OCI-M1 (cell line): Measurements from ENCODE around the gene ACOX3.

Experiments
- DNase-seq: peaks from one replicate; lab custom pipeline; 2025; lab: John Stamatoyannopoulos, UW

Gene ACOX3

GRCh38 chr4:8467016-8467415 is 26.5 kb upstream of the ACOX3 start:
- no peak for DNase-seq

DNA sequence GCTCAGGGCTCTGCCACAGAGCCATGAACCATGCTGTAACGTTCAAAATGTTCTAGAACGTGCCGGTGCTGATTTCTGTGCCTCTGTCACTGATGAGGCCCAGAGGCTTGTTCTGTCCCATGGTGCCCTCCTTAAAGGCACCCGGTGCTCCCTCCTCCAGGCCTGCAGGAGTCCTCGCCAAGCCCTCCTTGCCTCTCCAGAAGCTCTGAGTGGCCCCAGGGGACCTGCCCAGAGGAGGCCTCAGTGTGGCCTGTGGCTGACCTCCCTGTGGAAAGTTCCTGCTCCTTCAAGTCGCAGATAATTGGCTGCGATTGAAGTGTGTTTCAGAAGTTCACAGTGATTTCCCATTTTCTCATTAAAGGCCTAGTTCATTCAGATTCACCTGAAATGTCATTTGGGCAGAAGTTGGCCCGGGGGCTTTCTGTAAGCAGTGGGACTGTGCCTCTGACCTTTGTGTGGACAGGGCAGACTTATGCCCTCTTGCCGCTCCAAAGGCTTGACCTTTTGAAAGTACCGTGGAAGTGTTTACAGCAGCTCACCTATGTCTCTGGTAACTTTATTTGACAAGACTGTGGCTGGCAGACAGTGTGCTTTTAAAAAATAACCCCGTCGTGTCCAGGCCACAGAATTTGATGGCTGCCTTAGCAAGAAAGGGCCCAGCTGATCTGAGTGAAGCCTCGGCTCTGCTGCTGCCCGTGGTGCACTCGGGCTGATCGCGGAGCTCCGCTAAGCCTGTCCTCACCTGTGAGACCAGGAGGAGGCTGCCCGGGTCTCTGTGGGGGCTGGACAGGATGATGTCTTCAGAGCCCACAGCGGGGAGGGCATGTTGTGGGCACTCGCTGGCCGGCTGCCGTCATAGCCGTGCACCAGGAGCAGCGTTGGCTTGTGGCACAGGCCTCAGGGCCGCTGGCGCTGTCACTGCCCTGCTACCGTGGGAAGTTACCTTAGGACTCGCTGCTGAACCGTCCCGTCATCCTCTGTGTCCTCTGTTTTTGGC is 25.4 kb upstream of the ACOX3 start:
- no peak for DNase-seq

- DNase-seq = no peak
Measured at GRCh38 chr4:8464381-8464780, 23.9 kb upstream of the ACOX3 start.

GRCh38 chr4:8463811-8464210 is 23.3 kb upstream of the ACOX3 start:
- no peak for DNase-seq

GRCh38 chr4:8461616-8462015 is 21.1 kb upstream of the ACOX3 start:
- no peak for DNase-seq

GRCh38 chr4:8461086-8461485 is 20.6 kb upstream of the ACOX3 start:
- no peak for DNase-seq

GRCh38 chr4:8459867-8460445 is 19.4 kb upstream of the ACOX3 start:
- DNase-seq = no peak

DNA sequence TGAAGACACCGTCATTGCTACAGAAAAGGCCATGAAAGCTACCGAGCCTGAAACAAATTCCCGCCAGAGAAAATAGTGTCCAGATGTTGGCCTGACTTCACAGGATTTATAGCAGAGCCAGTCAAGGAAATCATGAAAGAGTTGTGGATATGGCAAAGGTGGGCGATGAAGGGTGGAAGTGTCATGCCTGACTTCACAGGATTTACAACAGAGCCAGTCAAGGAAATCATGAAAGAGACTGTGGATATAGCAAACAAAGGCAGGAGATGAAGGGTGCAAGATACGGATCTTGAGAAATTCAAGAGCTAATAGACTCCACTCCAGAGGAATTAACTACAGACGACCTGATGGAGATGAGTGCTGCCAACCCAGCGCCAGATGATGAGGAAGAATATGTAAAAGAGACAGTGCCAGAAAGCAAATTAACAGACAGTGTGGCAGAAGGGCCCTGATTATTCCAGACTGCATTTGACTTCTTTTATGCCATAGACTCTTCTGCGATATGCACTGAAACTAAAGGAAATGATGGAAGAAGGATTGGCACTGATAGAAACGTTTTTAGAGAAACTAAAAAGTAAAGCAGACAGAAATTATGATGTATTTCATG is 17.2 kb upstream of the ACOX3 start:
- DNase-seq = no peak

GRCh38 chr4:8453957-8454356 is 13.4 kb upstream of the ACOX3 start:
- no peak for DNase-seq

DNA sequence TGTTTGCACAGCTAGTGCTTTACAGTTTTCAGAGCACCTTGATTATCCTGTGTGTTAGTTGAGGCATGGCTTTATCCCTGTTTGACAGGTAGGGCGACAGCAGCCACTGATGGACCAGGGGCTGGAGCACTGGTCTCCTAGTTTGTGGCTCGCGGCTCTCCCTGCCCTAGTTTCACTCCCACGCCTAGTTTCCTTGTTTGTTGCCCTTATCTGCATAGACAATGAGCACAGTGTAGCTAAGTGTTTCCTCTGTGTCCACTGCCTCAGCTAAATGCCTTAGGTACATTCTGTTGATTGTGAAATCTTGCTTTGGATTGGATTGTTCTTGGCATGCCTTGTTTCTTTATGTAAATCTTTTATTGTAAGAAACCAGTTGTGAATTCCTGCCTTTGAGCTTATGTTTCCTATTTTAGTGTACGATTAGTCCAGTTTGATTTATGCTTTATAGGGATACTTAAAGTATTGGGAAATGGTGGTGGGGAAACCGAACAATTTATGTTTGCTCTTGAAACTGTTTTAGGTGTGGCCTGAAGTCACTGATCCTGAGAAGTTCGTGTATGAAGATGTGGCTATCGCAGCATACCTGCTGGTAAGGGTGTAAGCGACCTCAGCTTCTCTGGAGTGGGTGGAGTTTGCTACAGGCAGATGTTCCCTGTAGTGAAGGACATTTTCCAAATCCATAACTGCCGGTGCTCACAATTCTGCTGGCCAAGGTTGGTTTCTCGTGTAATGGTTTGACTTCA is 11.1 kb upstream of the ACOX3 start:
- DNase-seq = peak; percentile 81

- DNase-seq = no peak
Measured at GRCh38 chr4:8446122-8446521, 5.6 kb upstream of the ACOX3 start.

- no peak for DNase-seq
Measured at GRCh38 chr4:8443801-8444200, 3.3 kb upstream of the ACOX3 start.

DNA sequence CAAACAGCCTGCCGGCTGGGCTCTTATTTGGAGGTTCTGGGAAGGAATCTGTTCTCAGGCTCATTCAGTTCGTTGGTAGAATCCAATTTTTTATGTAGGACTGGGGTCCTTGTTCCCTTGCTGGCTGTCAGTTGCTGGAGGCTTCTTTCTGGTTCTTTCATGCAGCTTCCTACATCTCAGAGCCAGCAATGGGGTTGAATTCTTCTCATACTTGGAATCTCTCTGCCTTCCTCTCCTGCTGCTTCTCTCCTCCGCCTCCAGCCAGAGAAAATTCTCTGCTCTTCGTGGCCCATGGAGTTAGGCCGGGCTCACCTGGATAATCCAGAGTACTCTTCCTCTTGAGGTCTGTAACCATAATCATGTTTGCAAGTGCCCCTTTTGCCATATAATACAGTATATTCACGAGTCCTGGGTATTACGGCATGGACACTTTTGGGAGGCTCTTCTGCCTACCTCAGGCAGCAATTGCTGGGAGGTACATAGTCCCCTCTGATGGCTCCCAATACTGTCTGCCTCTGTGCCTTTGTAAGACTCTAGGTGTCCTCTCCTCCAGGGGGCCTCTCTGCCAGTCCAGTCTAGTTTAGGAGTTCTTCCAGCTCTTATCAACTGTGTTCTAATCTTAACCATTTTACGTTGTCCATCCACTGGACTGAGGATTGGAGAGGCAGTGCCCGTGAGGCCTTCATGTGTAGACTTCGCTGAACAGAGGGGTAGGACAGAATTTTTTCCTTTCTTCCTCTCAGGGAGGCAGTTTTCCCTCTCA is 2.3 kb upstream of the ACOX3 start:
- DNase-seq = no peak

- peak; percentile 7 for DNase-seq
Measured at GRCh38 chr4:8441499-8442091, 1.1 kb upstream of the ACOX3 start.

DNA sequence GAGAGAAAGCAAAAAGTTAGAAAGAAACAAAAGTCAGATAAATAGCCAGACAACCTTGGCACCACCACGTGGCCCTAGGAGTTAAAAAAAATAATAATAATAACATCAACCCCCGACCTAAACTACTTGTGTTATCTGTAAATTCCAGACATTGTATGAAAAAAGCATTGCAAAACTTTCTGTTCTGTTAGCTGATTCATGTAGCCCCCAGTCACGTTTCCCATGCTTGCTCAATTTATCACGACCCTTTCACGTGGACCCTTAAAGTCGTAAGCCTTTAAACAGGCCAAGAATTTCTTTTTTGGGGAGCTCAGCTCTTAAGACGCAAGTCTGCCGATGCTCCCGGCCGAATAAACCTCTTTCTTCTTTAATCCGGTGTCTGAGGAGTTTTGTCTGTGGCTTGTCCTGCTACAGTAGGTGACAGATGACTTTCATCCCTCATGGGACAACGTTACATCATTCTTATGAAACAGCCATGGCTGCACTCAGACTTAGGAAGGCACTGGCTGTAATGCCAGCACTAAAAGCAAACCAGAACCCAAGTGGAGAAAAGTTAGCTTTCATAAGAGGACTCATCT is 520 bp downstream of the ACOX3 start:
- peak; percentile 86 for DNase-seq

- DNase-seq = no peak
Measured at GRCh38 chr4:8439168-8439567, 1.4 kb downstream of the ACOX3 start.

DNA sequence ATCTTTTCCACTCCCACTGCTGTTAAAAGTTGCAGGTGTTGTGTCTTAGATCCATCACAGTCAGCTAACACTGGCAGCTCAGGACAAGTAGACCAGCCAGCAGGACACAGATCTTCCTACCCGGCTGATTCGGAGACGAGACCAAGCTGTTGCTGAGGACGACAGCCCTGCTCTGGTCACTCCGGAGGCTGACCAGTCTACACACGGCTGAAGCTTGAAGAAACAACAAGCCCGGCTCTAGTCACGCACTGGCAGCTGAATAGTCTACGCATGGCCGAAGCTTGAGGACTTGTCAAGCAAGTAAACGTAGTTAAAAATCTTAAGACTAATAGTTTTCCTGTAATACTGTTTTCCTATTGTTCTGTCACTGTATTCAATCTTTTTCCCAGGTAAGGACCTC is 1.8 kb downstream of the ACOX3 start:
- no peak for DNase-seq

GRCh38 chr4:8437281-8437680 is 3.2 kb downstream of the ACOX3 start:
- peak; percentile 48 for DNase-seq

DNA sequence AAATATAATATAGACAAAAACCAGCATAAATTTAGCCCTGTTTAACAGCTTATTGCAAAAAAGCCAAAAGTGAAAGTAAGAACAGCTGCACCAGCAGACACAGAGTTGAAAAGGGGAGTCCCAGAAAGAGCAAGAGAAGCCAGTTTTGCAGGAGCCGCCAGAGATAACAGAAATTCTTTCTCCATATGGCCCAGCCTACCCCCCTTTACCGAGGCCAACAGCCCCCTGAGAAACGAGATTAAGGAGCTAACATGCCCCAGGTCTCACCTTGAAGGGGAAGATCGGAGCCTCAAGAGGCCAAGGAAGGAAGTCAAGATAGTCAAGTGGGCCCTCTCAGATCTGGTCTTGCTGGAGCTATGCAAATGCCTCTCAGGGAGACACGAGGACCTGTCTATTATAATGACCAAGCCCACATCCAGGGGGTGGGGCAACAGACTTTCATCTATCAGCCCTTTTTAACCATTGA is 4.8 kb downstream of the ACOX3 start:
- DNase-seq = peak; percentile 75

DNA sequence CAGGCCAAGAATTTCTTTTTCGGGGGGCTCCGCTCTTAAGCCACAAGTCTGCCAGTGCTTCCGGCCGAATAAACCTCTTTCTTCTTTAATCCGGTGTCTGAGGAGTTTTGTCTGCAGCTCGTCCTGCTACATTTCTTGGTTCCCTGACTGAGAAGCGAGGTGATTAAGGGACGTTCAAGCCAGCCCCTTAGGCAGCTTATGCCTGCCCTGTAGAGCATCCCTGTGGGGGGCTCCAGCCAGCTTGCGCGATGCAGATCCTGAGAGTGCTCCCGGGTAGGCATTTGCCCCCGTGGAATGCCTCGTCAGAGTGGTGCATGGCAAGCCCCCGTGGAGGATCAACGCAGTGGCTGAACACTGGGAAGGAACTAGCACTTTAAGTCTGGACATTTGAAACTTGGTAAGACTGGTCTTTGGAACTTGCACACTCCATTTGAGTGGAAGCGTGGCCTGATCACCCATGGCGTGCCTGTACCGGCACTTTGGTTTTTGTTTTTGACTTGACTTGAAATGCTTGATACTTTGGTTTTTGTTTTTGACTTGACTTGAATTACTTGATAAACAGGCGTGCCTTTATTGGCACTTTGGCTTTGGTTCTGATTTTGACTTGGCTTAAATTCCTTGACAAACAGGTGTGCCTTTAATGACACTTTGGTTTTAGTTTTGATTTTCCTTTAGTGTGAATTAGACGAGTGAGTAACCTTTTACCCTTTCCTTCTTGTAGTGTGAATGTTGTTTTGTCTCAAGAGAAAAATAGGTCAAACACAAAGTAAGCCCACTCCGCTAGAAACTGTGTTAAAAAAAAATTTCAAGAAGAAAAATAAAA is 6.1 kb downstream of the ACOX3 start:
- DNase-seq = no peak
